ENCODE results near the gene ALCAM. TPM values are rescaled to one million over a fixed set of nuclear protein-coding genes. Genes with fewer than 3 reads are reported as not detected.

Gene ALCAM
- total RNA-seq (2022): 0.41 and 0.46 TPM in 2 replicates
- Bru-seq, nascent RNA: percentile 17 among the genes with signal in this experiment
- percentile 17 among the genes with signal in this experiment for BruChase-seq, experiment 1, labeled RNA remaining after a 2-hour chase
- BruChase-seq, experiment 2, labeled RNA remaining after a 6-hour chase: percentile 17 among the genes with signal in this experiment
- long read RNA-seq, full-length matches to known transcripts: 1 of 1 reads
- long read RNA-seq, partial matches to known transcripts: 0 of 1 reads
- long read RNA-seq, other reads (novel, unspliced or antisense): 0 of 1 reads

GRCh38 chr3:105366326-105367062 lies at the start of gene ALCAM:
Gene ALCAM (plus strand): TSS chr3:105366909.
- intact Hi-C loops (cut with micrococcal nuclease; ENCODE audit: unreplicated experiment): loop anchor here (1.0 to 10.0 kb wide), 5 partner anchors 74 to 770 kb away; no protein-coding TSS in a partner anchor
- DNase-seq: peak; percentile 80 to 83
- Mint-ChIP-seq H3K27ac (ENCODE audit: unreplicated experiment) (no peak within 1 kb of the TSS), H3K36me3 (ENCODE audit: insufficient read depth, unreplicated experiment) (no peaks in the 10 kb centered on the region), H3K4me3 (ENCODE audit: unreplicated experiment) (peak within 1 kb of the TSS; percentile 73), H3K27me3 (ENCODE audit: insufficient read depth, unreplicated experiment) (peaks cover 24% of the 10 kb centered on the region), H3K4me1 (ENCODE audit: low read depth, unreplicated experiment) (peaks cover 21% of the 10 kb centered on the region), H3K9me3 (ENCODE audit: unreplicated experiment) (no peaks in the 10 kb centered on the region)
- Histone ChIP-seq H3K36me3 (ENCODE audit: control insufficient read depth, insufficient read depth, low read length) (no peaks in the 10 kb centered on the region), H3K4me3 (ENCODE audit: low read depth, low read length) (peak within 1 kb of the TSS; percentile 43), H3K27me3 (replicated peaks; ENCODE audit: control insufficient read depth, insufficient read depth, low read length) (peaks cover 4% of the 10 kb centered on the region; the same call in 1 of the 2 replicates), H3K9me3 (no peaks in the 10 kb centered on the region), H3K4me1 (0 out of 2 replicates have a peak, but pooled peaks cover 4% of the 10 kb centered on the region)
- ChIA-PET CTCF (no interaction called here), POLR2A (no interaction called here)
- no TSS peak for BruUV-seq (replicated peaks)
- TF ChIP-seq CTCF (IDR thresholded peaks at IDR 0.05; ENCODE audit: insufficient read depth in 1 of 2, low read depth in 1 of 2, low read length in 1 of 2, severe bottlenecking in 1 of 2, unreplicated experiment in 1 of 2): peak in 1 of 2 experiments; percentile 39

GRCh38 chr3:105317841-105318240 lies 48.9 kb upstream of the ALCAM start:
- H3K4me1 ChIP-seq: no peaks in the 10 kb centered on the region
- no peaks in the 10 kb centered on the region for H3K27me3 ChIP-seq (replicated peaks; ENCODE audit: control insufficient read depth, insufficient read depth, low read length)
- BruUV-seq (replicated peaks): no TSS peak
- H3K27ac Mint-ChIP-seq (ENCODE audit: unreplicated experiment): no peak overlapping the region
- no peak overlapping the region for H3K4me3 ChIP-seq (ENCODE audit: low read depth, low read length)
- no peak for TF ChIP-seq CTCF (IDR thresholded peaks at IDR 0.05; ENCODE audit: insufficient read depth in 1 of 2, low read depth in 1 of 2, low read length in 1 of 2, severe bottlenecking in 1 of 2, unreplicated experiment in 1 of 2)
- intact Hi-C loops (cut with micrococcal nuclease; ENCODE audit: unreplicated experiment): no loop called here
- H3K36me3 Mint-ChIP-seq (ENCODE audit: insufficient read depth, unreplicated experiment): no peaks in the 10 kb centered on the region
- ChIA-PET POLR2A (no interaction called here), CTCF (no interaction called here)
- no peak for DNase-seq
- no peaks in the 10 kb centered on the region for H3K27me3 Mint-ChIP-seq (ENCODE audit: insufficient read depth, unreplicated experiment)
- H3K4me3 Mint-ChIP-seq (ENCODE audit: unreplicated experiment): no peak overlapping the region
- no peaks in the 10 kb centered on the region for H3K36me3 ChIP-seq (ENCODE audit: control insufficient read depth, insufficient read depth, low read length)
- H3K9me3 Mint-ChIP-seq (ENCODE audit: unreplicated experiment): no peaks in the 10 kb centered on the region
- no peaks in the 10 kb centered on the region for H3K9me3 ChIP-seq
- H3K4me1 Mint-ChIP-seq (ENCODE audit: low read depth, unreplicated experiment): no peaks in the 10 kb centered on the region

GRCh38 chr3:105322570-105323273 lies 44.0 kb upstream of the ALCAM start:
- BruUV-seq (replicated peaks): no TSS peak
- no peak for TF ChIP-seq CTCF (IDR thresholded peaks at IDR 0.05; ENCODE audit: insufficient read depth in 1 of 2, low read depth in 1 of 2, low read length in 1 of 2, severe bottlenecking in 1 of 2, unreplicated experiment in 1 of 2)

More at GRCh38 chr3:105322570-105323273, 44.0 kb upstream of the ALCAM start:
- ChIA-PET POLR2A (no interaction called here), CTCF (no interaction called here)
- Mint-ChIP-seq H3K36me3 (ENCODE audit: insufficient read depth, unreplicated experiment) (no peaks in the 10 kb centered on the region), H3K9me3 (ENCODE audit: unreplicated experiment) (no peaks in the 10 kb centered on the region), H3K27ac (ENCODE audit: unreplicated experiment) (no peak overlapping the region), H3K4me1 (ENCODE audit: low read depth, unreplicated experiment) (no peaks in the 10 kb centered on the region), H3K27me3 (ENCODE audit: insufficient read depth, unreplicated experiment) (no peaks in the 10 kb centered on the region), H3K4me3 (ENCODE audit: unreplicated experiment) (no peak overlapping the region)
- intact Hi-C loops (cut with micrococcal nuclease; ENCODE audit: unreplicated experiment): no loop called here
- H3K27me3 ChIP-seq (replicated peaks; ENCODE audit: control insufficient read depth, insufficient read depth, low read length): no peaks in the 10 kb centered on the region
- no peaks in the 10 kb centered on the region for H3K4me1 ChIP-seq
- no peaks in the 10 kb centered on the region for H3K9me3 ChIP-seq
- DNase-seq: no peak
- no peaks in the 10 kb centered on the region for H3K36me3 ChIP-seq (ENCODE audit: control insufficient read depth, insufficient read depth, low read length)
- no peak overlapping the region for H3K4me3 ChIP-seq (ENCODE audit: low read depth, low read length)
